HG03442 (cell line): ENCODE data around the gene DMD.

Source experiments
- ATAC-seq: cut with Tn5 transposase; IDR thresholded peaks from one replicate; pipeline ENCODE4 v1.9.1; 2021; ENCODE audit warnings: mild to moderate bottlenecking, moderate library complexity; ENCODE audit not compliant: unreplicated experiment

The DMD gene

GRCh38 chrX:33045245-33045644 lies 166.1 kb downstream of the DMD start:
- no peak for ATAC-seq

GRCh38 chrX:33041141-33041540 lies 170.2 kb downstream of the DMD start:
- ATAC-seq, result no peak

- no peak for ATAC-seq
These were observed 178.6 kb downstream of the DMD start for GRCh38 chrX:33032700-33033099.

GRCh38 chrX:33014949-33015348 lies 196.4 kb downstream of the DMD start:
- ATAC-seq, result no peak

- no peak for ATAC-seq
These were observed 197.3 kb downstream of the DMD start for GRCh38 chrX:33014086-33014485.

GRCh38 chrX:33001107-33001506 lies 210.2 kb downstream of the DMD start:
- ATAC-seq, result no peak

- no peak for ATAC-seq
These were observed 212.6 kb downstream of the DMD start for GRCh38 chrX:32998776-32999175.

GRCh38 chrX:32995427-32995826 lies 215.9 kb downstream of the DMD start:
- ATAC-seq, result no peak

- no peak for ATAC-seq
These were observed 224.2 kb downstream of the DMD start for GRCh38 chrX:32987142-32987541.

- no peak for ATAC-seq
These were observed 225.8 kb downstream of the DMD start for GRCh38 chrX:32985544-32985943.

GRCh38 chrX:32966821-32967355 lies 244.5 kb downstream of the DMD start:
- ATAC-seq, result no peak

GRCh38 chrX:32954125-32954524 lies 257.2 kb downstream of the DMD start:
- no peak for ATAC-seq

- ATAC-seq, result no peak
These were observed 263.2 kb downstream of the DMD start for GRCh38 chrX:32948130-32948529.

GRCh38 chrX:32937043-32937442 lies 274.3 kb downstream of the DMD start:
- no peak for ATAC-seq

GRCh38 chrX:32933548-32933947 lies 277.8 kb downstream of the DMD start:
- ATAC-seq, result no peak

- no peak for ATAC-seq
These were observed 282.3 kb downstream of the DMD start for GRCh38 chrX:32929040-32929439.

GRCh38 chrX:32896088-32896487 lies 315.3 kb downstream of the DMD start:
- no peak for ATAC-seq

- no peak for ATAC-seq
These were observed 316.7 kb downstream of the DMD start for GRCh38 chrX:32894679-32895078.

- no peak for ATAC-seq
These were observed 317.6 kb downstream of the DMD start for GRCh38 chrX:32893751-32894150.

- no peak for ATAC-seq
These were observed 333.8 kb downstream of the DMD start for GRCh38 chrX:32877592-32877991.

- ATAC-seq, result no peak
These were observed 336.5 kb downstream of the DMD start for GRCh38 chrX:32874839-32875238.

- ATAC-seq, result no peak
These were observed 337.6 kb downstream of the DMD start for GRCh38 chrX:32873786-32874185.

GRCh38 chrX:32871636-32872035 lies 339.7 kb downstream of the DMD start:
- no peak for ATAC-seq

- ATAC-seq, result no peak
These were observed 342.8 kb downstream of the DMD start for GRCh38 chrX:32868524-32868895.
